Panc1 (cell line): ENCODE measurements around the gene MARK3. TPM values are rescaled to one million over a fixed set of nuclear protein-coding genes. Genes with fewer than 3 reads are reported as not detected.

Experiments used
- ATAC-seq: fragments of 200-7000 bp; cut with Tn5 transposase; 2 replicates; pipeline ENCODE4 v1.9.1; 2020; ENCODE audit warnings: mild to moderate bottlenecking, moderate library complexity
- BruUV-seq: library from RNA; stranded (reverse); fragments of 400-500 nt; replicated peaks from 2 replicates; lab custom pipeline; 2021; lab: Mats Ljungman, UMichigan
- CTCF ChIA-PET: fragments of 300-600 bp; sonication (Branson Sonifier 250); formaldehyde crosslinking; loops from one replicate; lab custom pipeline; 2022; ENCODE audit warnings: antibody characterized with exemption; lab: Charles Lee
- POLR2A ChIA-PET: fragments of 300-600 bp; sonication (Branson Sonifier 250); formaldehyde crosslinking; loops from one replicate; lab custom pipeline; 2022; ENCODE audit warnings: antibody characterized with exemption; lab: Charles Lee
- DNase-seq: peaks from one replicate; pipeline ENCODE4 v3.0.0-alpha.2; 2010; ENCODE audit warnings: low read depth, low spot score
- H3K27ac ChIP-seq: 2 replicates; pipeline ENCODE4 v1.5.1; 2011; ENCODE audit warnings: mild to moderate bottlenecking, low read length, inconsistent platforms
- H3K27me3 ChIP-seq: fragments of 200-500 bp; sonication (Bioruptor generic); 2 replicates; pipeline ENCODE4 v1.6.0; 2014; ENCODE audit warnings: low read length, inconsistent platforms; ENCODE audit not compliant: control insufficient read depth, insufficient read depth
- H3K36me3 ChIP-seq: fragments of 200-500 bp; sonication (Bioruptor generic); 2 replicates; pipeline ENCODE4 v1.5.1; 2014; ENCODE audit warnings: inconsistent platforms, mild to moderate bottlenecking, low read length, moderate library complexity; ENCODE audit not compliant: control insufficient read depth, insufficient read depth
- H3K4me1 ChIP-seq: 2 replicates; pipeline ENCODE4 v1.5.1; 2011; ENCODE audit warnings: inconsistent platforms, mild to moderate bottlenecking, low read length, moderate library complexity; ENCODE audit not compliant: control insufficient read depth, insufficient read depth
- H3K4me3 ChIP-seq, 2 experiments: 2 replicates each; pipeline ENCODE4 v1.5.1; 2011 to 2012; ENCODE audit warnings: low read depth in 2 of 2, low read length in 2 of 2, mild to moderate bottlenecking in 2 of 2, inconsistent platforms in 1 of 2, moderate library complexity in 1 of 2
- H3K9me3 ChIP-seq: fragments of 200-500 bp; sonication (Bioruptor generic); 2 replicates; pipeline ENCODE4 v1.5.1; 2014; ENCODE audit warnings: low read depth, mild to moderate bottlenecking, inconsistent platforms, low read length, moderate library complexity; ENCODE audit not compliant: control insufficient read depth, insufficient read depth
- CTCF ChIP-seq: fragments of 450-650 bp; IDR thresholded peaks from 2 replicates; pipeline ENCODE4 v1.5.1; 2017; ENCODE audit warnings: mild to moderate bottlenecking
- POLR2AphosphoS5 ChIP-seq: IDR thresholded peaks from 2 replicates; pipeline ENCODE4 v1.6.1; 2012; ENCODE audit warnings: mild to moderate bottlenecking, low read depth, low read length, moderate library complexity
- REST ChIP-seq, 2 experiments: IDR thresholded peaks; 2 replicates each; pipeline ENCODE4 v1.6.1; 2011 to 2012; ENCODE audit warnings: low read depth in 2 of 2, control low read depth in 1 of 2, low read length in 1 of 2, mild to moderate bottlenecking in 1 of 2, moderate library complexity in 1 of 2; ENCODE audit not compliant: insufficient read depth in 1 of 2
- SIN3A ChIP-seq: IDR thresholded peaks from 2 replicates; pipeline ENCODE4 v1.6.1; 2012; ENCODE audit warnings: low read depth, mild to moderate bottlenecking, low read length, moderate library complexity, borderline replicate concordance; ENCODE audit not compliant: insufficient read depth
- TCF7L2 ChIP-seq: IDR thresholded peaks from 2 replicates; pipeline ENCODE4 v1.6.1; 2011; ENCODE audit warnings: mild to moderate bottlenecking, low read depth, low read length, inconsistent platforms
- in situ Hi-C: cut with HindIII; loops from 2 replicates; pipeline ENCODE4 v1.10.0; 2016; ENCODE audit warnings: low sequenced_read_pairs, low pct_unique_long_range_greater_than_20kb
- intact Hi-C: fragments of 100-400 bp; cut with micrococcal nuclease; formaldehyde crosslinking; loops from one replicate; pipeline ENCODE4 v1.10.0; 2022; ENCODE audit not compliant: unreplicated experiment
- total RNA-seq: library from RNA; stranded (reverse); gene quantifications from one replicate; pipeline ENCODE4 v1.2.1, GENCODE V29; 2021; ENCODE audit not compliant: unreplicated experiment

MARK3 gene
- total RNA-seq, 1 experiment from 2014 or later = 56.1 TPM

GRCh38 chr14:103543140-103543539, 157.9 kb downstream of the MARK3 start:
- Histone ChIP-seq H3K27me3 (no peaks in the 10 kb centered on the region), H3K4me3 (no peak overlapping the region), H3K36me3 (no peaks in the 10 kb centered on the region), H3K27ac (peak overlapping the region; percentile 80), H3K9me3 (no peaks in the 10 kb centered on the region), H3K4me1 (peaks cover 44% of the 10 kb centered on the region)
- BruUV-seq = no TSS peak
- DNase-seq (no peak), ATAC-seq (no peak)
- CTCF ChIA-PET = interaction anchor here (0.5 kb wide), 1 partner anchor 137 kb away, joined by 5 read pairs; no protein-coding TSS in a partner anchor
- POLR2A ChIA-PET = no interaction called here
- TF ChIP-seq REST (IDR thresholded peaks at IDR 0.05; ENCODE audit: insufficient read depth in 1 of 2, low read depth in 2 of 2, low read length in 1 of 2) (no peak), CTCF (no peak), POLR2AphosphoS5 (no peak), TCF7L2 (no peak), SIN3A (no peak)
- in situ Hi-C loops (no loop called here), intact Hi-C loops (no loop called here)

GRCh38 chr14:103543721-103544387, 158.6 kb downstream of the MARK3 start:
- in situ Hi-C loops = no loop called here
- POLR2A ChIA-PET = no interaction called here
- Histone ChIP-seq H3K4me1 (peaks cover 41% of the 10 kb centered on the region), H3K27ac (peak overlapping the region; percentile 80), H3K36me3 (no peaks in the 10 kb centered on the region), H3K9me3 (no peaks in the 10 kb centered on the region), H3K4me3 (no peak overlapping the region), H3K27me3 (no peaks in the 10 kb centered on the region)
- intact Hi-C loops = no loop called here
- DNase-seq (no peak), ATAC-seq (no peak)
- CTCF ChIA-PET = no interaction called here
- TF ChIP-seq POLR2AphosphoS5 (no peak), REST (IDR thresholded peaks at IDR 0.05; ENCODE audit: insufficient read depth in 1 of 2, low read depth in 2 of 2, low read length in 1 of 2) (no peak), TCF7L2 (no peak)
- BruUV-seq = no TSS peak
